Measurements from ENCODE around the gene PSMB3.
"Not testable (repeated sequence)": the region's sequence is repeated elsewhere in the genome, so short reads cannot be mapped to it uniquely, and the experiment has no call there.

PSMB3 gene

GRCh38 chr17:38725066-38725465, 27.5 kb upstream of the PSMB3 start:
- H3K4me3 ChIP-seq (ENCODE audit: low read length), result no peak overlapping the region
- DNase-seq (ENCODE audit: low read depth), result no peak
- TF ChIP-seq CTCF (conservative IDR thresholded peaks at IDR 0.05; ENCODE audit: low read depth, low read length), result no peak

GRCh38 chr17:38726145-38726544, 26.4 kb upstream of the PSMB3 start:
- DNase-seq (ENCODE audit: low read depth); H3K4me3 ChIP-seq (ENCODE audit: low read length): not testable (repeated sequence)

- no peak for DNase-seq (ENCODE audit: low read depth)
- no peak for TF ChIP-seq CTCF (conservative IDR thresholded peaks at IDR 0.05; ENCODE audit: low read depth, low read length)
- H3K4me3 ChIP-seq (ENCODE audit: low read length), result no peak overlapping the region
Measured at GRCh38 chr17:38727736-38728135, 24.8 kb upstream of the PSMB3 start.

GRCh38 chr17:38728290-38728831, 24.2 kb upstream of the PSMB3 start:
- no peak for DNase-seq (ENCODE audit: low read depth)
- no peak overlapping the region for H3K4me3 ChIP-seq (ENCODE audit: low read length)
- TF ChIP-seq CTCF (conservative IDR thresholded peaks at IDR 0.05; ENCODE audit: low read depth, low read length), result no peak

- no peak for TF ChIP-seq CTCF (conservative IDR thresholded peaks at IDR 0.05; ENCODE audit: low read depth, low read length)
- H3K4me3 ChIP-seq (ENCODE audit: low read length), result peak overlapping the region; percentile 53
- no peak for DNase-seq (ENCODE audit: low read depth)
Measured at GRCh38 chr17:38729368-38729885, 23.1 kb upstream of the PSMB3 start.

GRCh38 chr17:38729886-38730525, 22.5 kb upstream of the PSMB3 start, which contains the start of gene CISD3:
CISD3 (plus strand) TSS chr17:38730341; CDS start chr17:38730359, 18 bp downstream.
- TF ChIP-seq CTCF (conservative IDR thresholded peaks at IDR 0.05; ENCODE audit: low read depth, low read length), result peak; percentile 35
- peak within 1 kb of the TSS; percentile 60 for H3K4me3 ChIP-seq (ENCODE audit: low read length)
- DNase-seq (ENCODE audit: low read depth), result no peak

GRCh38 chr17:38730526-38731379, 21.8 kb upstream of the PSMB3 start:
- no peak for TF ChIP-seq CTCF (conservative IDR thresholded peaks at IDR 0.05; ENCODE audit: low read depth, low read length)
- no peak for DNase-seq (ENCODE audit: low read depth)
- peak overlapping the region; percentile 60 for H3K4me3 ChIP-seq (ENCODE audit: low read length)

Data from retinal pigment epithelial cell (primary cell).